Uterus (tissue), 2 donors: ENCODE measurements around the gene IDH2.

ENCODE experiments used
- POLR2A ChIP-seq, 2 donors: fragments of 450-650 bp; IDR thresholded peaks; one replicate each; pipeline ENCODE4 v1.6.1; 2016; ENCODE audit warnings: antibody characterized with exemption in 2 of 2, mild to moderate bottlenecking in 1 of 2, moderate library complexity in 1 of 2
- TF ChIP-seq, protein P1 (sequence below), 4 experiments: fragments of 200-600 bp in 2 of 4; fragments of 450-650 bp in 2 of 4; sonication (generic) in 2 of 4; IDR thresholded peaks; one replicate each; pipeline ENCODE4 v1.5.1; 2016 to 2019; ENCODE audit warnings: antibody characterized with exemption in 4 of 4, mild to moderate bottlenecking in 2 of 4, moderate library complexity in 1 of 4

DNA sequence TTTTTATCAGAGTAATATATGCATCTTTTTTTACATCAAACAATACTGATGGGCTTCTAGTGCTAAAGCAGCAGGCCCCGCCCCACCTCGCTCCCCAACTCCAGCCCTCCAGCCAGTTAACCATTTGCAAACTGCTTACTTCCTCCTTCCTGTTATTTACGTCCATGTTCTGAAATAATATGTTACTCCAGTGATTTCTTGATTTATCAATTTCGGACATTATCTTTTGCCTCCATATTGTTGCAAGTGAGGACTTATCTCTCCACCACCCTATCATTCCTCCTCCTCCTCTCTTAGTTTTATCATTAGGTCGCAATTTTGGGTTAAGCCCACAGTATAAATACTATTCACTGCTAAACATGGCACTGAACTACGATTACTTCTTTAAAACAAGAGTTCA lies 61.6 kb downstream of the IDH2 start:
- TF ChIP-seq, protein P1, sequence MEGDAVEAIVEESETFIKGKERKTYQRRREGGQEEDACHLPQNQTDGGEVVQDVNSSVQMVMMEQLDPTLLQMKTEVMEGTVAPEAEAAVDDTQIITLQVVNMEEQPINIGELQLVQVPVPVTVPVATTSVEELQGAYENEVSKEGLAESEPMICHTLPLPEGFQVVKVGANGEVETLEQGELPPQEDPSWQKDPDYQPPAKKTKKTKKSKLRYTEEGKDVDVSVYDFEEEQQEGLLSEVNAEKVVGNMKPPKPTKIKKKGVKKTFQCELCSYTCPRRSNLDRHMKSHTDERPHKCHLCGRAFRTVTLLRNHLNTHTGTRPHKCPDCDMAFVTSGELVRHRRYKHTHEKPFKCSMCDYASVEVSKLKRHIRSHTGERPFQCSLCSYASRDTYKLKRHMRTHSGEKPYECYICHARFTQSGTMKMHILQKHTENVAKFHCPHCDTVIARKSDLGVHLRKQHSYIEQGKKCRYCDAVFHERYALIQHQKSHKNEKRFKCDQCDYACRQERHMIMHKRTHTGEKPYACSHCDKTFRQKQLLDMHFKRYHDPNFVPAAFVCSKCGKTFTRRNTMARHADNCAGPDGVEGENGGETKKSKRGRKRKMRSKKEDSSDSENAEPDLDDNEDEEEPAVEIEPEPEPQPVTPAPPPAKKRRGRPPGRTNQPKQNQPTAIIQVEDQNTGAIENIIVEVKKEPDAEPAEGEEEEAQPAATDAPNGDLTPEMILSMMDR (IDR thresholded peaks at IDR 0.05), result no peak
- no peak for TF ChIP-seq POLR2A (IDR thresholded peaks at IDR 0.05)
